RWPE2 (cell line): Measurements from ENCODE around the gene DOK1.

Experiments
- ATAC-seq: fragments of 200-7000 bp; cut with Tn5 transposase; 3 replicates; pipeline ENCODE4 v1.9.1; 2021; ENCODE audit warnings: low read depth
- DNase-seq: peaks from one replicate; pipeline ENCODE4 v3.0.0-alpha.2; 2020; ENCODE audit warnings: low spot score
- H3K27ac ChIP-seq: fragments of 450-650 bp; 2 replicates; pipeline ENCODE4 v1.5.1; 2017; ENCODE audit warnings: mild to moderate bottlenecking; ENCODE audit not compliant: poor library complexity, severe bottlenecking
- H3K27me3 ChIP-seq: fragments of 250-450 bp; sonication (Bioruptor Pico); 2 replicates; pipeline ENCODE4 v1.5.1; 2021; ENCODE audit warnings: mild to moderate bottlenecking, moderate library complexity; ENCODE audit not compliant: insufficient read depth, poor library complexity, severe bottlenecking
- H3K36me3 ChIP-seq: fragments of 250-450 bp; sonication (Bioruptor Pico); 2 replicates; pipeline ENCODE4 v1.5.1; 2020; ENCODE audit warnings: low read depth, mild to moderate bottlenecking, moderate library complexity
- H3K4me1 ChIP-seq: fragments of 250-450 bp; sonication (Bioruptor Pico); 2 replicates; pipeline ENCODE4 v1.5.1; 2021; ENCODE audit warnings: mild to moderate bottlenecking, moderate library complexity; ENCODE audit not compliant: insufficient read depth, poor library complexity, severe bottlenecking
- H3K4me3 ChIP-seq: fragments of 250-450 bp; sonication (Bioruptor Pico); 2 replicates; pipeline ENCODE4 v1.5.1; 2021; ENCODE audit warnings: mild to moderate bottlenecking, moderate library complexity; ENCODE audit not compliant: severe bottlenecking
- H3K9me3 ChIP-seq: fragments of 250-450 bp; sonication (Bioruptor Pico); 2 replicates; pipeline ENCODE4 v1.5.1; 2021; ENCODE audit warnings: mild to moderate bottlenecking, moderate library complexity; ENCODE audit not compliant: severe bottlenecking
- CTCF ChIP-seq: fragments of 450-650 bp; IDR thresholded peaks from one replicate; pipeline ENCODE4 v1.5.1; 2017; ENCODE audit warnings: mild to moderate bottlenecking, moderate library complexity; ENCODE audit not compliant: poor library complexity, severe bottlenecking

Gene DOK1

GRCh38 chr2:74522516-74522915 lies 32.0 kb upstream of the DOK1 start:
- Histone ChIP-seq H3K27ac (no peak overlapping the region), H3K36me3 (peaks cover 19% of the 10 kb centered on the region), H3K9me3 (no peaks in the 10 kb centered on the region), H3K27me3 (peaks cover 23% of the 10 kb centered on the region), H3K4me1 (peaks cover 2% of the 10 kb centered on the region), H3K4me3 (no peak overlapping the region)
- no peak for TF ChIP-seq CTCF
- no peak for DNase-seq
- ATAC-seq: no peak

GRCh38 chr2:74524005-74524404 lies 30.5 kb upstream of the DOK1 start:
- peaks cover 10% of the 10 kb centered on the region for H3K27me3 ChIP-seq
- DNase-seq (no peak), ATAC-seq (no peak)
- no peak overlapping the region for H3K27ac ChIP-seq
- peaks cover 2% of the 10 kb centered on the region for H3K4me1 ChIP-seq
- H3K9me3 ChIP-seq: no peaks in the 10 kb centered on the region
- no peak for TF ChIP-seq CTCF
- H3K4me3 ChIP-seq: no peak overlapping the region
- H3K36me3 ChIP-seq: peaks cover 31% of the 10 kb centered on the region

GRCh38 chr2:74524955-74525716 lies 29.4 kb upstream of the DOK1 start:
- Histone ChIP-seq H3K4me1 (peaks cover 2% of the 10 kb centered on the region), H3K27ac (no peak overlapping the region), H3K9me3 (no peaks in the 10 kb centered on the region), H3K27me3 (no peaks in the 10 kb centered on the region), H3K4me3 (no peak overlapping the region), H3K36me3 (peaks cover 31% of the 10 kb centered on the region)
- TF ChIP-seq CTCF: no peak
- DNase-seq: peak; percentile 36
- no peak for ATAC-seq

- Histone ChIP-seq H3K9me3 (no peaks in the 10 kb centered on the region), H3K4me3 (no peak within 1 kb of the TSS), H3K27me3 (no peaks in the 10 kb centered on the region), H3K27ac (no peak within 1 kb of the TSS), H3K4me1 (peaks cover 2% of the 10 kb centered on the region), H3K36me3 (peaks cover 31% of the 10 kb centered on the region)
- ATAC-seq (peak; percentile 30), DNase-seq (no peak)
- TF ChIP-seq CTCF: no peak
Measured at GRCh38 chr2:74525717-74526648, 28.5 kb upstream of the DOK1 start, which contains the start of gene DQX1. Gene DQX1 (minus strand): TSS chr2:74526231. CDS start chr2:74525729, 502 bp downstream.
